PC-3 (cell line): ENCODE measurements around the gene CASKIN1. TPM values are rescaled to one million over a fixed set of nuclear protein-coding genes. Genes with fewer than 3 reads are reported as not detected.

Source experiments
- ATAC-seq: fragments of 200-7000 bp; cut with Tn5 transposase; 2 replicates; pipeline ENCODE4 v1.9.1; 2020; ENCODE audit warnings: mild to moderate bottlenecking, moderate library complexity
- BruUV-seq: library from RNA; stranded (reverse); fragments of 400-500 nt; replicated peaks from 2 replicates; lab custom pipeline; 2021; lab: Mats Ljungman, UMichigan
- CTCF ChIA-PET: fragments of 300-600 bp; sonication (Branson Sonifier 250); formaldehyde crosslinking; loops from one replicate; lab custom pipeline; 2022; ENCODE audit warnings: antibody characterized with exemption; lab: Charles Lee
- POLR2A ChIA-PET: fragments of 300-600 bp; sonication (Branson Sonifier 250); formaldehyde crosslinking; loops from one replicate; lab custom pipeline; 2022; ENCODE audit warnings: antibody characterized with exemption; ENCODE audit not compliant: unreplicated experiment; lab: Charles Lee
- DNase-seq: peaks from one replicate; pipeline ENCODE4 v3.0.0-alpha.2; 2015
- H2AFZ ChIP-seq: fragments of 300-600 bp; sonication (generic); 2 replicates; pipeline ENCODE4 v1.6.0; 2016; ENCODE audit warnings: antibody characterized with exemption, low read length
- H3F3A ChIP-seq: fragments of 300-600 bp; sonication (generic); one replicate; pipeline ENCODE4 v1.6.0; 2017; ENCODE audit warnings: antibody characterized with exemption, low read length, control low read depth, mild to moderate bottlenecking; ENCODE audit not compliant: unreplicated experiment
- H3K27ac ChIP-seq: fragments of 300-600 bp; sonication (generic); 2 replicates; pipeline ENCODE4 v1.5.1; 2016; ENCODE audit warnings: mild to moderate bottlenecking, low read length
- H3K27me3 ChIP-seq: fragments of 300-600 bp; sonication (generic); 2 replicates; pipeline ENCODE4 v1.6.1; 2016; ENCODE audit warnings: low read length, mixed read lengths
- H3K36me3 ChIP-seq: fragments of 300-600 bp; sonication (generic); 2 replicates; pipeline ENCODE4 v1.6.1; 2016; ENCODE audit warnings: low read depth, mixed run types, low read length, mixed read lengths
- H3K4me1 ChIP-seq: fragments of 300-600 bp; sonication (generic); 2 replicates; pipeline ENCODE4 v1.5.1; 2016; ENCODE audit warnings: low read length; ENCODE audit not compliant: insufficient read depth
- H3K4me2 ChIP-seq: fragments of 300-600 bp; sonication (generic); 2 replicates; pipeline ENCODE4 v1.6.0; 2016; ENCODE audit warnings: low read length
- H3K4me3 ChIP-seq: fragments of 300-600 bp; sonication (generic); 2 replicates; pipeline ENCODE4 v1.5.1; 2016; ENCODE audit warnings: mild to moderate bottlenecking, low read length, mixed read lengths
- H3K79me2 ChIP-seq: fragments of 300-600 bp; sonication (generic); 2 replicates; pipeline ENCODE4 v1.6.1; 2017; ENCODE audit warnings: low read length, mixed read lengths
- H3K9ac ChIP-seq: fragments of 300-600 bp; sonication (generic); 2 replicates; pipeline ENCODE4 v1.6.0; 2016; ENCODE audit warnings: mild to moderate bottlenecking, low read length
- H3K9me2 ChIP-seq: fragments of 300-600 bp; sonication (generic); replicated peaks from 2 replicates; pipeline ENCODE4 v1.6.1; 2016; ENCODE audit warnings: mixed run types, low read length, mixed read lengths
- H3K9me3 ChIP-seq: fragments of 300-600 bp; sonication (generic); 2 replicates; pipeline ENCODE4 v1.6.1; 2016; ENCODE audit warnings: low read length, mixed read lengths
- H4K20me1 ChIP-seq: fragments of 300-600 bp; sonication (generic); 2 replicates; pipeline ENCODE4 v1.6.1; 2016; ENCODE audit warnings: low read length, mixed read lengths
- EZH2 ChIP-seq: fragments of 300-600 bp; sonication (generic); IDR thresholded peaks from one replicate; pipeline ENCODE4 v1.6.1; 2017; ENCODE audit warnings: antibody characterized with exemption, mild to moderate bottlenecking, low read length; ENCODE audit not compliant: unreplicated experiment
- EZH2phosphoT487 ChIP-seq: fragments of 300-600 bp; sonication (generic); IDR thresholded peaks from 2 replicates; pipeline ENCODE4 v1.6.1; 2018; ENCODE audit warnings: mild to moderate bottlenecking, antibody characterized with exemption, low read length, borderline replicate concordance
- intact Hi-C: fragments of 100-400 bp; cut with micrococcal nuclease; formaldehyde crosslinking; loops from 2 replicates; pipeline ENCODE4 v1.9.0; 2023
- total RNA-seq: library from RNA; depleted of rRNA; stranded (reverse); fragments of >200 nt; gene quantifications from 2 replicates; pipeline ENCODE4 v1.2.3, GENCODE V29; 2014
- TF ChIP-seq, protein P1 (sequence below): fragments of 300-600 bp; sonication (generic); conservative IDR thresholded peaks from 2 replicates; pipeline ENCODE4 v1.5.1; 2017; ENCODE audit warnings: antibody characterized with exemption, low read depth, mild to moderate bottlenecking, low read length

The CASKIN1 gene
- total RNA-seq, 1 experiment from 2014 or later = 1.6 TPM

DNA sequence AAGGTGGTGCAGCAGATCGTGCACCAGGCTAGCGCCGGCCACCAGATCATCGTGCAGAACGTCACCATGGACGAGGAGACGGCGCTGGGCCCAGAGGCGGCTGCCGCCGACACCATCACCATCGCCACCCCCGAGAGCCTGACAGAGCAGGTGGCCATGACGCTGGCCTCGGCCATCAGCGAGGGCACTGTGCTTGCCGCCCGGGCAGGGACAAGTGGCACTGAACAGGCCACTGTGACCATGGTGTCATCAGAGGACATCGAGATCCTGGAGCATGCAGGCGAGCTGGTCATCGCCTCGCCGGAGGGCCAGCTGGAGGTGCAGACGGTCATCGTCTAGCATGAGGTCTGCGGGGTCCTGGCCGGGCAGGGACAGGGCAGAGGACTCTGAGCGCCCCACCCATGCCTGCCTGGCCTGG lies 38.8 kb upstream of the CASKIN1 start:
- H3K4me1 ChIP-seq = no peaks in the 10 kb centered on the region
- no TSS peak for BruUV-seq
- no peaks in the 10 kb centered on the region for H3F3A ChIP-seq
- ATAC-seq (no peak), DNase-seq (no peak)
- CTCF ChIA-PET = no interaction called here
- no peak for TF ChIP-seq EZH2phosphoT487
- TF ChIP-seq, protein P1, sequence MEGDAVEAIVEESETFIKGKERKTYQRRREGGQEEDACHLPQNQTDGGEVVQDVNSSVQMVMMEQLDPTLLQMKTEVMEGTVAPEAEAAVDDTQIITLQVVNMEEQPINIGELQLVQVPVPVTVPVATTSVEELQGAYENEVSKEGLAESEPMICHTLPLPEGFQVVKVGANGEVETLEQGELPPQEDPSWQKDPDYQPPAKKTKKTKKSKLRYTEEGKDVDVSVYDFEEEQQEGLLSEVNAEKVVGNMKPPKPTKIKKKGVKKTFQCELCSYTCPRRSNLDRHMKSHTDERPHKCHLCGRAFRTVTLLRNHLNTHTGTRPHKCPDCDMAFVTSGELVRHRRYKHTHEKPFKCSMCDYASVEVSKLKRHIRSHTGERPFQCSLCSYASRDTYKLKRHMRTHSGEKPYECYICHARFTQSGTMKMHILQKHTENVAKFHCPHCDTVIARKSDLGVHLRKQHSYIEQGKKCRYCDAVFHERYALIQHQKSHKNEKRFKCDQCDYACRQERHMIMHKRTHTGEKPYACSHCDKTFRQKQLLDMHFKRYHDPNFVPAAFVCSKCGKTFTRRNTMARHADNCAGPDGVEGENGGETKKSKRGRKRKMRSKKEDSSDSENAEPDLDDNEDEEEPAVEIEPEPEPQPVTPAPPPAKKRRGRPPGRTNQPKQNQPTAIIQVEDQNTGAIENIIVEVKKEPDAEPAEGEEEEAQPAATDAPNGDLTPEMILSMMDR = no peak
- no peak for TF ChIP-seq EZH2
- H3K36me3 ChIP-seq = no peaks in the 10 kb centered on the region
- POLR2A ChIA-PET = interaction anchor here (0.6 kb wide), 1 partner anchor 10 kb away, joined by 3 read pairs; no protein-coding TSS in a partner anchor
- no peak overlapping the region for H3K9ac ChIP-seq
- intact Hi-C loops = no loop called here
- H3K4me3 ChIP-seq = no peak overlapping the region
- H3K27ac ChIP-seq = no peak overlapping the region
- H4K20me1 ChIP-seq = no peaks in the 10 kb centered on the region
- H3K9me3 ChIP-seq = no peaks in the 10 kb centered on the region
- no peaks in the 10 kb centered on the region for H3K9me2 ChIP-seq
- no peaks in the 10 kb centered on the region for H3K27me3 ChIP-seq
- no peaks in the 10 kb centered on the region for H3K79me2 ChIP-seq
- no peak overlapping the region for H3K4me2 ChIP-seq
- no peak overlapping the region for H2AFZ ChIP-seq

DNA sequence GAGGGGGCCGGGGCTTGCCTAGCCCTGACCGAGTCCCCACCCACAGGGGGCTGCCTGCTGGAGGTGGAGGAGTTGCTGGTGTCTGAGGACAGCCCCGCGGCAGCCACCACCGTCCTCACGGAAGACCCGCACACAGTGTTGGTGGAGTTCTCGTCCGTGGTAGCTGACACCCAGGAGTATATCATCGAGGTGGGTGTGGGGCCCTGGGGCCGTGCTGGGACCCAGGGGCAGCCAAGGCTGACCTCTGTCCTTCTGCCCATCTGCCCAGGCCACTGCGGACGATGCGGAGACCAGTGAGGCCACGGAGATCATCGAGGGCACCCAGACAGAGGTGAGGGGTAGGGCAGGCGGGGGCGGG lies 38.4 kb upstream of the CASKIN1 start:
- H3K9me3 ChIP-seq = no peaks in the 10 kb centered on the region
- DNase-seq (no peak), ATAC-seq (no peak)
- H3K4me1 ChIP-seq = no peaks in the 10 kb centered on the region
- no peaks in the 10 kb centered on the region for H3K9me2 ChIP-seq
- H3K27ac ChIP-seq = no peak overlapping the region
- H3K4me2 ChIP-seq = no peak overlapping the region
- H3K4me3 ChIP-seq = no peak overlapping the region
- H3K36me3 ChIP-seq = no peaks in the 10 kb centered on the region
- no peak overlapping the region for H2AFZ ChIP-seq
- no peaks in the 10 kb centered on the region for H3F3A ChIP-seq
- H3K27me3 ChIP-seq = no peaks in the 10 kb centered on the region
- TF ChIP-seq, protein P1 = no peak
- no peak for TF ChIP-seq EZH2
- TF ChIP-seq EZH2phosphoT487 = no peak
- no peak overlapping the region for H3K9ac ChIP-seq
- ChIA-PET CTCF (no interaction called here), POLR2A (no interaction called here)
- no peaks in the 10 kb centered on the region for H3K79me2 ChIP-seq
- no peaks in the 10 kb centered on the region for H4K20me1 ChIP-seq
- BruUV-seq = TSS peak; percentile 9
- intact Hi-C loops = no loop called here

GRCh38 chr16:2233872-2234812 lies 37.7 kb upstream of the CASKIN1 start:
- DNase-seq (no peak), ATAC-seq (no peak)
- H3F3A ChIP-seq = no peaks in the 10 kb centered on the region
- H3K36me3 ChIP-seq = no peaks in the 10 kb centered on the region
- no peak overlapping the region for H3K4me3 ChIP-seq
- no peaks in the 10 kb centered on the region for H3K4me1 ChIP-seq
- no peaks in the 10 kb centered on the region for H3K79me2 ChIP-seq
- no peaks in the 10 kb centered on the region for H3K9me3 ChIP-seq
- POLR2A ChIA-PET = no interaction called here
- no peak overlapping the region for H3K4me2 ChIP-seq
- no peaks in the 10 kb centered on the region for H3K27me3 ChIP-seq
- no peaks in the 10 kb centered on the region for H3K9me2 ChIP-seq
- intact Hi-C loops = no loop called here
- no peaks in the 10 kb centered on the region for H4K20me1 ChIP-seq
- H3K9ac ChIP-seq = no peak overlapping the region
- TF ChIP-seq, protein P1 = 0 out of 2 replicates have a peak, but pooled peaks have one; percentile 13
- TF ChIP-seq EZH2phosphoT487 = no peak
- no peak overlapping the region for H3K27ac ChIP-seq
- no TSS peak for BruUV-seq
- CTCF ChIA-PET = no interaction called here
- no peak overlapping the region for H2AFZ ChIP-seq
